ENCODE measurements around the gene ALS2.

The ALS2 gene

GRCh38 chr2:201707753-201708152 is 73.0 kb downstream of the ALS2 start:
- Histone ChIP-seq H3K9ac (ENCODE audit: low read depth, low read length) (no peak overlapping the region), H3K4me1 (ENCODE audit: control insufficient read depth, insufficient read depth, low read length) (no peaks in the 10 kb centered on the region), H3K27ac (ENCODE audit: low read depth, low read length) (no peak overlapping the region), H3K9me3 (ENCODE audit: control insufficient read depth, insufficient read depth, low read length) (no peaks in the 10 kb centered on the region), H3K27me3 (ENCODE audit: control insufficient read depth, insufficient read depth, low read length) (no peaks in the 10 kb centered on the region), H3K4me3 (ENCODE audit: low read depth, low read length) (no peak overlapping the region), H3K36me3 (ENCODE audit: control insufficient read depth, insufficient read depth, low read length) (peaks cover 92% of the 10 kb centered on the region)

- H3K27ac ChIP-seq (ENCODE audit: low read depth, low read length) = no peak overlapping the region
- no peaks in the 10 kb centered on the region for H3K27me3 ChIP-seq (ENCODE audit: control insufficient read depth, insufficient read depth, low read length)
- no peak overlapping the region for H3K9ac ChIP-seq (ENCODE audit: low read depth, low read length)
- H3K9me3 ChIP-seq (ENCODE audit: control insufficient read depth, insufficient read depth, low read length) = no peaks in the 10 kb centered on the region
- no peaks in the 10 kb centered on the region for H3K4me1 ChIP-seq (ENCODE audit: control insufficient read depth, insufficient read depth, low read length)
- peaks cover 90% of the 10 kb centered on the region for H3K36me3 ChIP-seq (ENCODE audit: control insufficient read depth, insufficient read depth, low read length)
- H3K4me3 ChIP-seq (ENCODE audit: low read depth, low read length) = no peak overlapping the region
These were observed 73.6 kb downstream of the ALS2 start for GRCh38 chr2:201707142-201707541.

- H3K4me3 ChIP-seq (ENCODE audit: low read depth, low read length) = no peak overlapping the region
- peaks cover 22% of the 10 kb centered on the region for H3K4me1 ChIP-seq (ENCODE audit: control insufficient read depth, insufficient read depth, low read length)
- no peak overlapping the region for H3K27ac ChIP-seq (ENCODE audit: low read depth, low read length)
- H3K9ac ChIP-seq (ENCODE audit: low read depth, low read length) = no peak overlapping the region
- no peaks in the 10 kb centered on the region for H3K9me3 ChIP-seq (ENCODE audit: control insufficient read depth, insufficient read depth, low read length)
- no peaks in the 10 kb centered on the region for H3K27me3 ChIP-seq (ENCODE audit: control insufficient read depth, insufficient read depth, low read length)
- peaks cover 75% of the 10 kb centered on the region for H3K36me3 ChIP-seq (ENCODE audit: control insufficient read depth, insufficient read depth, low read length)
These were observed 76.2 kb downstream of the ALS2 start for GRCh38 chr2:201704536-201704935.

- Histone ChIP-seq H3K27me3 (ENCODE audit: control insufficient read depth, insufficient read depth, low read length) (no peaks in the 10 kb centered on the region), H3K9me3 (ENCODE audit: control insufficient read depth, insufficient read depth, low read length) (no peaks in the 10 kb centered on the region), H3K36me3 (ENCODE audit: control insufficient read depth, insufficient read depth, low read length) (peaks cover 46% of the 10 kb centered on the region), H3K9ac (ENCODE audit: low read depth, low read length) (no peak overlapping the region), H3K4me3 (ENCODE audit: low read depth, low read length) (no peak overlapping the region), H3K27ac (ENCODE audit: low read depth, low read length) (no peak overlapping the region), H3K4me1 (ENCODE audit: control insufficient read depth, insufficient read depth, low read length) (peaks cover 50% of the 10 kb centered on the region)
These were observed 79.1 kb downstream of the ALS2 start for GRCh38 chr2:201701646-201702045.

- Histone ChIP-seq H3K9me3 (ENCODE audit: control insufficient read depth, insufficient read depth, low read length) (no peaks in the 10 kb centered on the region), H3K9ac (ENCODE audit: low read depth, low read length) (peak overlapping the region; percentile 34; the same call in 1 of the 2 replicates), H3K27ac (ENCODE audit: low read depth, low read length) (peak overlapping the region; percentile 46), H3K4me1 (ENCODE audit: control insufficient read depth, insufficient read depth, low read length) (peaks cover 54% of the 10 kb centered on the region), H3K36me3 (ENCODE audit: control insufficient read depth, insufficient read depth, low read length) (peaks cover 28% of the 10 kb centered on the region), H3K4me3 (ENCODE audit: low read depth, low read length) (peak overlapping the region; percentile 23; the same call in 1 of the 2 replicates), H3K27me3 (ENCODE audit: control insufficient read depth, insufficient read depth, low read length) (no peaks in the 10 kb centered on the region)
These were observed 81.3 kb downstream of the ALS2 start for GRCh38 chr2:201699416-201699815.

- Histone ChIP-seq H3K9ac (ENCODE audit: low read depth, low read length) (peak within 1 kb of the TSS; percentile 34; the same call in 1 of the 2 replicates), H3K4me1 (ENCODE audit: control insufficient read depth, insufficient read depth, low read length) (peaks cover 54% of the 10 kb centered on the region), H3K27me3 (ENCODE audit: control insufficient read depth, insufficient read depth, low read length) (no peaks in the 10 kb centered on the region), H3K27ac (ENCODE audit: low read depth, low read length) (peak within 1 kb of the TSS; percentile 37), H3K9me3 (ENCODE audit: control insufficient read depth, insufficient read depth, low read length) (no peaks in the 10 kb centered on the region), H3K4me3 (ENCODE audit: low read depth, low read length) (peak within 1 kb of the TSS; percentile 23; the same call in 1 of the 2 replicates), H3K36me3 (ENCODE audit: control insufficient read depth, insufficient read depth, low read length) (peaks cover 20% of the 10 kb centered on the region)
These were observed 82.0 kb downstream of the ALS2 start, which contains the start of gene MPP4 for GRCh38 chr2:201698588-201699226. Gene MPP4 (minus strand): TSS chr2:201698644. CDS start chr2:201693954, 4,690 bp downstream.

- H3K4me1 ChIP-seq (ENCODE audit: control insufficient read depth, insufficient read depth, low read length) = peaks cover 54% of the 10 kb centered on the region
- no peak overlapping the region for H3K4me3 ChIP-seq (ENCODE audit: low read depth, low read length)
- no peak overlapping the region for H3K9ac ChIP-seq (ENCODE audit: low read depth, low read length)
- H3K36me3 ChIP-seq (ENCODE audit: control insufficient read depth, insufficient read depth, low read length) = peaks cover 13% of the 10 kb centered on the region
- no peaks in the 10 kb centered on the region for H3K27me3 ChIP-seq (ENCODE audit: control insufficient read depth, insufficient read depth, low read length)
- no peak overlapping the region for H3K27ac ChIP-seq (ENCODE audit: low read depth, low read length)
- no peaks in the 10 kb centered on the region for H3K9me3 ChIP-seq (ENCODE audit: control insufficient read depth, insufficient read depth, low read length)
These were observed 82.8 kb downstream of the ALS2 start for GRCh38 chr2:201697899-201698298.

GRCh38 chr2:201696151-201696659 is 84.5 kb downstream of the ALS2 start:
- H3K36me3 ChIP-seq (ENCODE audit: control insufficient read depth, insufficient read depth, low read length) = peaks cover 7% of the 10 kb centered on the region
- H3K27me3 ChIP-seq (ENCODE audit: control insufficient read depth, insufficient read depth, low read length) = no peaks in the 10 kb centered on the region
- H3K4me1 ChIP-seq (ENCODE audit: control insufficient read depth, insufficient read depth, low read length) = peaks cover 48% of the 10 kb centered on the region
- H3K27ac ChIP-seq (ENCODE audit: low read depth, low read length) = no peak overlapping the region
- H3K9ac ChIP-seq (ENCODE audit: low read depth, low read length) = no peak overlapping the region
- H3K4me3 ChIP-seq (ENCODE audit: low read depth, low read length) = no peak overlapping the region
- no peaks in the 10 kb centered on the region for H3K9me3 ChIP-seq (ENCODE audit: control insufficient read depth, insufficient read depth, low read length)

- no peaks in the 10 kb centered on the region for H3K36me3 ChIP-seq (ENCODE audit: control insufficient read depth, insufficient read depth, low read length)
- no peak overlapping the region for H3K27ac ChIP-seq (ENCODE audit: low read depth, low read length)
- no peaks in the 10 kb centered on the region for H3K27me3 ChIP-seq (ENCODE audit: control insufficient read depth, insufficient read depth, low read length)
- no peak overlapping the region for H3K4me3 ChIP-seq (ENCODE audit: low read depth, low read length)
- H3K9ac ChIP-seq (ENCODE audit: low read depth, low read length) = no peak overlapping the region
- H3K4me1 ChIP-seq (ENCODE audit: control insufficient read depth, insufficient read depth, low read length) = no peaks in the 10 kb centered on the region
- no peaks in the 10 kb centered on the region for H3K9me3 ChIP-seq (ENCODE audit: control insufficient read depth, insufficient read depth, low read length)
These were observed 95.6 kb downstream of the ALS2 start for GRCh38 chr2:201685156-201685555.

GRCh38 chr2:201680743-201681142 is 100.0 kb downstream of the ALS2 start:
- no peak overlapping the region for H3K9ac ChIP-seq (ENCODE audit: low read depth, low read length)
- H3K36me3 ChIP-seq (ENCODE audit: control insufficient read depth, insufficient read depth, low read length) = no peaks in the 10 kb centered on the region
- H3K27me3 ChIP-seq (ENCODE audit: control insufficient read depth, insufficient read depth, low read length) = no peaks in the 10 kb centered on the region
- H3K4me1 ChIP-seq (ENCODE audit: control insufficient read depth, insufficient read depth, low read length) = no peaks in the 10 kb centered on the region
- no peak overlapping the region for H3K27ac ChIP-seq (ENCODE audit: low read depth, low read length)
- no peaks in the 10 kb centered on the region for H3K9me3 ChIP-seq (ENCODE audit: control insufficient read depth, insufficient read depth, low read length)
- no peak overlapping the region for H3K4me3 ChIP-seq (ENCODE audit: low read depth, low read length)

- H3K9me3 ChIP-seq (ENCODE audit: control insufficient read depth, insufficient read depth, low read length) = no peaks in the 10 kb centered on the region
- no peak overlapping the region for H3K4me3 ChIP-seq (ENCODE audit: low read depth, low read length)
- H3K27ac ChIP-seq (ENCODE audit: low read depth, low read length) = no peak overlapping the region
- H3K36me3 ChIP-seq (ENCODE audit: control insufficient read depth, insufficient read depth, low read length) = no peaks in the 10 kb centered on the region
- no peak overlapping the region for H3K9ac ChIP-seq (ENCODE audit: low read depth, low read length)
- no peaks in the 10 kb centered on the region for H3K27me3 ChIP-seq (ENCODE audit: control insufficient read depth, insufficient read depth, low read length)
- H3K4me1 ChIP-seq (ENCODE audit: control insufficient read depth, insufficient read depth, low read length) = peaks cover 8% of the 10 kb centered on the region
These were observed 102.3 kb downstream of the ALS2 start for GRCh38 chr2:201678401-201678800.

Data from HUES48 (cell line).